Neural cell (in vitro differentiated cells): ENCODE data around the gene RBMX.
"Not testable (repeated sequence)": the region's sequence is repeated elsewhere in the genome, so short reads cannot be mapped to it uniquely, and the experiment has no call there.

Experiments used
- EP300 ChIP-seq: fragments of 450-650 bp; conservative IDR thresholded peaks from 2 replicates; pipeline ENCODE4 v1.6.1; 2014; ENCODE audit warnings: antibody characterized with exemption, mild to moderate bottlenecking, moderate library complexity; ENCODE audit not compliant: poor library complexity, severe bottlenecking
- EZH2 ChIP-seq: fragments of 200-600, 300-800 bp; shearing (Covaris generic), sonication (generic); IDR thresholded peaks from 2 replicates; pipeline ENCODE4 v1.6.1; 2014; ENCODE audit warnings: antibody characterized with exemption, low read length, borderline replicate concordance, mild to moderate bottlenecking; ENCODE audit not compliant: insufficient read depth, poor library complexity, severe bottlenecking
- MXI1 ChIP-seq: fragments of 450-650 bp; conservative IDR thresholded peaks from 2 replicates; pipeline ENCODE4 v1.6.1; 2014; ENCODE audit warnings: antibody characterized with exemption, mild to moderate bottlenecking; ENCODE audit not compliant: poor library complexity, severe bottlenecking
- POLR2AphosphoS5 ChIP-seq: IDR thresholded peaks from 2 replicates; pipeline ENCODE4 v1.6.1; 2012
- RAD21 ChIP-seq: fragments of 450-650 bp; conservative IDR thresholded peaks from 2 replicates; pipeline ENCODE4 v1.6.1; 2014; ENCODE audit warnings: antibody characterized with exemption, mild to moderate bottlenecking, moderate library complexity
- TAF1 ChIP-seq: IDR thresholded peaks from 2 replicates; pipeline ENCODE4 v1.6.1; 2012; ENCODE audit warnings: low read depth
- TF ChIP-seq, protein P1 (sequence below): fragments of 450-650 bp; IDR thresholded peaks from 2 replicates; pipeline ENCODE4 v1.5.1; 2014; ENCODE audit warnings: antibody characterized with exemption, mild to moderate bottlenecking, moderate library complexity; ENCODE audit not compliant: poor library complexity, severe bottlenecking
- TF ChIP-seq, protein P2 (sequence below): IDR thresholded peaks from 2 replicates; pipeline ENCODE4 v1.6.1; 2012; ENCODE audit warnings: borderline replicate concordance

DNA sequence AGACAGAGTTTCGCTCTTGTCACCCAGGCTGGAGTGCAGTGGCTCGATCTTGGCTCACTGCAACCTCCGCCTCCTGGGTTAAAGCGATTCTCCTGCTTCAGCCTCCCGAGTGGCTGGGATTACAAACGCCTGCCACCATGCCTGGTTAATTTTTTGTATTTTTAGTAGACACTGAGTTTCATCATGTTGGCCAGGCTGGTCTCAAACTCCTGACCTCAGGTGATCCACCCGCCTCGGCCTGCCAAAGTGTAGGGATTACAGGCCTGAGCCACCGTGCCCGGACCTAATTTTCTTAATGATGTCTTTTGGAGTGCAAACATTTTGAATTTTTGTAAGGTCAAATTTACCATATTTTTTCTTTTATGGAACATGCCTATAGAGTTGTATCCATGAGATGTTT is 19.5 kb upstream of the RBMX start:
- TF ChIP-seq, protein P1, sequence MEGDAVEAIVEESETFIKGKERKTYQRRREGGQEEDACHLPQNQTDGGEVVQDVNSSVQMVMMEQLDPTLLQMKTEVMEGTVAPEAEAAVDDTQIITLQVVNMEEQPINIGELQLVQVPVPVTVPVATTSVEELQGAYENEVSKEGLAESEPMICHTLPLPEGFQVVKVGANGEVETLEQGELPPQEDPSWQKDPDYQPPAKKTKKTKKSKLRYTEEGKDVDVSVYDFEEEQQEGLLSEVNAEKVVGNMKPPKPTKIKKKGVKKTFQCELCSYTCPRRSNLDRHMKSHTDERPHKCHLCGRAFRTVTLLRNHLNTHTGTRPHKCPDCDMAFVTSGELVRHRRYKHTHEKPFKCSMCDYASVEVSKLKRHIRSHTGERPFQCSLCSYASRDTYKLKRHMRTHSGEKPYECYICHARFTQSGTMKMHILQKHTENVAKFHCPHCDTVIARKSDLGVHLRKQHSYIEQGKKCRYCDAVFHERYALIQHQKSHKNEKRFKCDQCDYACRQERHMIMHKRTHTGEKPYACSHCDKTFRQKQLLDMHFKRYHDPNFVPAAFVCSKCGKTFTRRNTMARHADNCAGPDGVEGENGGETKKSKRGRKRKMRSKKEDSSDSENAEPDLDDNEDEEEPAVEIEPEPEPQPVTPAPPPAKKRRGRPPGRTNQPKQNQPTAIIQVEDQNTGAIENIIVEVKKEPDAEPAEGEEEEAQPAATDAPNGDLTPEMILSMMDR: not testable (repeated sequence)
- TF ChIP-seq RAD21, EZH2, POLR2AphosphoS5, EP300, MXI1, TAF1: not testable (repeated sequence)
- TF ChIP-seq, protein P2, sequence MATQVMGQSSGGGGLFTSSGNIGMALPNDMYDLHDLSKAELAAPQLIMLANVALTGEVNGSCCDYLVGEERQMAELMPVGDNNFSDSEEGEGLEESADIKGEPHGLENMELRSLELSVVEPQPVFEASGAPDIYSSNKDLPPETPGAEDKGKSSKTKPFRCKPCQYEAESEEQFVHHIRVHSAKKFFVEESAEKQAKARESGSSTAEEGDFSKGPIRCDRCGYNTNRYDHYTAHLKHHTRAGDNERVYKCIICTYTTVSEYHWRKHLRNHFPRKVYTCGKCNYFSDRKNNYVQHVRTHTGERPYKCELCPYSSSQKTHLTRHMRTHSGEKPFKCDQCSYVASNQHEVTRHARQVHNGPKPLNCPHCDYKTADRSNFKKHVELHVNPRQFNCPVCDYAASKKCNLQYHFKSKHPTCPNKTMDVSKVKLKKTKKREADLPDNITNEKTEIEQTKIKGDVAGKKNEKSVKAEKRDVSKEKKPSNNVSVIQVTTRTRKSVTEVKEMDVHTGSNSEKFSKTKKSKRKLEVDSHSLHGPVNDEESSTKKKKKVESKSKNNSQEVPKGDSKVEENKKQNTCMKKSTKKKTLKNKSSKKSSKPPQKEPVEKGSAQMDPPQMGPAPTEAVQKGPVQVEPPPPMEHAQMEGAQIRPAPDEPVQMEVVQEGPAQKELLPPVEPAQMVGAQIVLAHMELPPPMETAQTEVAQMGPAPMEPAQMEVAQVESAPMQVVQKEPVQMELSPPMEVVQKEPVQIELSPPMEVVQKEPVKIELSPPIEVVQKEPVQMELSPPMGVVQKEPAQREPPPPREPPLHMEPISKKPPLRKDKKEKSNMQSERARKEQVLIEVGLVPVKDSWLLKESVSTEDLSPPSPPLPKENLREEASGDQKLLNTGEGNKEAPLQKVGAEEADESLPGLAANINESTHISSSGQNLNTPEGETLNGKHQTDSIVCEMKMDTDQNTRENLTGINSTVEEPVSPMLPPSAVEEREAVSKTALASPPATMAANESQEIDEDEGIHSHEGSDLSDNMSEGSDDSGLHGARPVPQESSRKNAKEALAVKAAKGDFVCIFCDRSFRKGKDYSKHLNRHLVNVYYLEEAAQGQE: not testable (repeated sequence)
